Measurements from ENCODE around the gene POLR1D. TPM values are rescaled to one million over a fixed set of nuclear protein-coding genes. Genes with fewer than 3 reads are reported as not detected.

Gene POLR1D
- total RNA-seq, 1 donor from 2014 or later = 73.5 TPM

DNA sequence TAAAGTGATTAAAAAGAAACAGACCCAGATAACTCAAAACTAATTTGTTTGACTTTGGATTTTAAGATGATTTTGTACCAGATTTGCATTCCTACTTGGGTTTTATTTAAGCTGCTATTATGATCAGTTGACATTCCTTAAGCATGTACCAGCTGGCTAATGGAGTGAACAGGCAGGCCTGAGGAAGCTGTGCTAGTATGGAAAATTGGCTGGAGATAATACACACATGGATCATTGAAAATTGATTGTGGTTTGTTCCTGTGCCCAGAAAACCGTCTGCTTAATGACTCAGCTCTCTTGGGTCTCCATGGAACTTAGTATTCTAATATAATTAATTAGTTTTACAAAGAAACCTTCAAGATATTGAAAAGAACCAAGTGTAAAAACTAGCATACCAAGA is 22.6 kb downstream of the POLR1D start:
- peaks cover 13% of the 10 kb centered on the region for H3K36me3 ChIP-seq
- H3K4me1 ChIP-seq = peaks cover 34% of the 10 kb centered on the region
- H3K27me3 ChIP-seq (ENCODE audit: low read depth) = no peaks in the 10 kb centered on the region
- DNase-seq = no peak
- intact Hi-C loops (cut with micrococcal nuclease) = no loop called here
- TF ChIP-seq, protein P1, sequence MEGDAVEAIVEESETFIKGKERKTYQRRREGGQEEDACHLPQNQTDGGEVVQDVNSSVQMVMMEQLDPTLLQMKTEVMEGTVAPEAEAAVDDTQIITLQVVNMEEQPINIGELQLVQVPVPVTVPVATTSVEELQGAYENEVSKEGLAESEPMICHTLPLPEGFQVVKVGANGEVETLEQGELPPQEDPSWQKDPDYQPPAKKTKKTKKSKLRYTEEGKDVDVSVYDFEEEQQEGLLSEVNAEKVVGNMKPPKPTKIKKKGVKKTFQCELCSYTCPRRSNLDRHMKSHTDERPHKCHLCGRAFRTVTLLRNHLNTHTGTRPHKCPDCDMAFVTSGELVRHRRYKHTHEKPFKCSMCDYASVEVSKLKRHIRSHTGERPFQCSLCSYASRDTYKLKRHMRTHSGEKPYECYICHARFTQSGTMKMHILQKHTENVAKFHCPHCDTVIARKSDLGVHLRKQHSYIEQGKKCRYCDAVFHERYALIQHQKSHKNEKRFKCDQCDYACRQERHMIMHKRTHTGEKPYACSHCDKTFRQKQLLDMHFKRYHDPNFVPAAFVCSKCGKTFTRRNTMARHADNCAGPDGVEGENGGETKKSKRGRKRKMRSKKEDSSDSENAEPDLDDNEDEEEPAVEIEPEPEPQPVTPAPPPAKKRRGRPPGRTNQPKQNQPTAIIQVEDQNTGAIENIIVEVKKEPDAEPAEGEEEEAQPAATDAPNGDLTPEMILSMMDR (IDR thresholded peaks at IDR 0.05; ENCODE audit: borderline replicate concordance) = no peak
- H3K4me3 ChIP-seq = no peak overlapping the region
- no peak overlapping the region for H3K27ac ChIP-seq (replicated peaks)
- H3K9me3 ChIP-seq (replicated peaks) = peaks cover 2% of the 10 kb centered on the region

DNA sequence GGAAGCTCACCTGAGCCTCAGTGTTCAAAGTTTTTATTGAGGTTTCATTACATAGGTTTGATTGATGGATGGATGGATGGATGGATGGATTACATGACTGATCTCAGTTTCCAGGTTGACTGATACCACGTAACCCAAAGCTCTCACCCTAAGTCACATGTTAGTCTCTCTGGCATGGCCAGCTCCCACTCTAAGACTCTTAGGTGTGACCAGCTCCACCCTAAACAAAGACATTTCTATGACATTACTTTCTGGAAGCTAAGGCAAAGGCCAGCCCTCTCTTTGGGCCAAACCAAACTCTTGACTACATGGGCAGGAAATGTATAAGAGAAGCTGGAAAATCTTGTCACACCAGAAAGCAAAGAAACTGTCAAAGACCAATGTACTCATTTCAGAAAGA is 28.6 kb downstream of the POLR1D start:
- intact Hi-C loops (cut with micrococcal nuclease) = no loop called here
- Histone ChIP-seq H3K36me3 (peaks cover 36% of the 10 kb centered on the region), H3K4me3 (no peak overlapping the region), H3K27me3 (ENCODE audit: low read depth) (no peaks in the 10 kb centered on the region), H3K27ac (replicated peaks) (no peak overlapping the region), H3K9me3 (replicated peaks) (peaks cover 19% of the 10 kb centered on the region), H3K4me1 (no peaks in the 10 kb centered on the region)
- no peak for DNase-seq
- TF ChIP-seq, protein P1 (IDR thresholded peaks at IDR 0.05; ENCODE audit: borderline replicate concordance) = no peak

DNA sequence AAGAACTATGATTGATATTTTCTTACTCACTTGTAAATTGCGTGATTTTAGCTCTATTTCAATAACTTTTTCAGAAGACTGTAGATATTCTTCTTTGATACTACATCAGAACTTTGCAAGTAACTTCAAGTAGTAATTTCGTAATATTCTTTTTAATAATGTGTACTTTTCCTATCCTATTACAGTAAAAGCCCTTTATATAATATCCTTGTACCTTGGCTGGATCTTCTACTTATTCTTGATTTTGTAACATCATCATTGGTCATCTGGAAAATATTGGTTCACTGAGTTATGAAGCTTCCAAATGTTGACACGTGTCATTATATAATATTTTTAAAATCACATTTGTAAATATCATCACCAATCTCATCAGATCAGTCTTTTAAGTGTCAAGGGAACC is 32.4 kb downstream of the POLR1D start:
- peaks cover 26% of the 10 kb centered on the region for H3K36me3 ChIP-seq
- peaks cover 19% of the 10 kb centered on the region for H3K9me3 ChIP-seq (replicated peaks)
- TF ChIP-seq, protein P1 (IDR thresholded peaks at IDR 0.05; ENCODE audit: borderline replicate concordance) = no peak
- H3K27me3 ChIP-seq (ENCODE audit: low read depth) = no peaks in the 10 kb centered on the region
- H3K4me3 ChIP-seq = no peak overlapping the region
- peaks cover 15% of the 10 kb centered on the region for H3K4me1 ChIP-seq
- no peak for DNase-seq
- no peak overlapping the region for H3K27ac ChIP-seq (replicated peaks)
- intact Hi-C loops (cut with micrococcal nuclease) = no loop called here

DNA sequence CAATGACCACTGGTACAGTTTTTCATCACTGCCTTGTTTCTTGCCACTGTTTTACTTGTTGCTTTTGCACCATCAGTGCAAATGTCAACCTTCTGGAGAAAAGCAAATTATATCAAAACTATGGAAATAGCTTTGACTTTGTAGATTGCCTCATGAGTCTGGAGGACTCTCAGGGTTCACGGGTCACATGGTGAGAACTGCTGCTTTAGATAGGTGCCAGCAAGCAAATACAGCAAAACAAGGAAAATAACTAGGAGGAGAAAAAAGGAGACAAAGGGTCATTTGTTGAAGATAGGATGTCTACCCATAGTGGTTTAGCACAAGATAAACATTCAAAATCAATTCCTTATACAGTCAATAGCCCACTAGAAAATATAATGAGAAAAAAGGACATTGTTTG is 33.1 kb downstream of the POLR1D start:
- TF ChIP-seq, protein P1 (IDR thresholded peaks at IDR 0.05; ENCODE audit: borderline replicate concordance) = no peak
- H3K4me1 ChIP-seq = peaks cover 23% of the 10 kb centered on the region

DNA sequence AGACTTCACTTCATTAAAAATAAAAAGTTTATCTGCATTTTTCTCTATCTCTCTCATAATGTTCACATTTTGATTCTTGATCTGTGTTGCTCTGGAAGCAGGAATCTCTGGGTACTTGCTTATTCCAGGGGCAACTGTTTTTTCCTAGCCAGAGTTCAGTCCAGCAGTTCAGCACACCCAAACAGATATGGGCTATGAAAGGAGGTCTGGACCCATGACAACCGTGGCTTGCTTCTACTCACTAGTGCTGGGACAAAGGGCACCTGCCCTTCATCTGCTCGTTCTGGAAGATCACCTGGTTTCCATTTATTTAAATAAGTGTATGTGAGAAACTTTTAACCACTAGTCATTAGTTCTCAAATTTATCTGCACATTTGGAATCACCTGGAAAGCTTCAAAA is 36.0 kb downstream of the POLR1D start:
- Histone ChIP-seq H3K27ac (replicated peaks) (no peak overlapping the region), H3K4me1 (peaks cover 47% of the 10 kb centered on the region)

More for the DNA sequence above, 33.1 kb downstream of the POLR1D start:
- H3K9me3 ChIP-seq (replicated peaks) = peaks cover 12% of the 10 kb centered on the region
- peaks cover 18% of the 10 kb centered on the region for H3K36me3 ChIP-seq
- H3K4me3 ChIP-seq = no peak overlapping the region
- intact Hi-C loops (cut with micrococcal nuclease) = no loop called here
- no peak for DNase-seq
- no peak overlapping the region for H3K27ac ChIP-seq (replicated peaks)
- H3K27me3 ChIP-seq (ENCODE audit: low read depth) = no peaks in the 10 kb centered on the region

More for the DNA sequence above, 36.0 kb downstream of the POLR1D start:
- H3K27me3 ChIP-seq (ENCODE audit: low read depth) = no peaks in the 10 kb centered on the region
- no peaks in the 10 kb centered on the region for H3K36me3 ChIP-seq
- H3K4me3 ChIP-seq = no peak overlapping the region
- no peak for DNase-seq
- H3K9me3 ChIP-seq (replicated peaks) = no peaks in the 10 kb centered on the region
- TF ChIP-seq, protein P1 (IDR thresholded peaks at IDR 0.05; ENCODE audit: borderline replicate concordance) = no peak
- intact Hi-C loops (cut with micrococcal nuclease) = no loop called here

Measured in left ventricle myocardium inferior (tissue), 1 donor.